Endometrium (tissue), 2 donors: ENCODE measurements around the gene PIK3CB.
"Not testable (repeated sequence)": the region's sequence is repeated elsewhere in the genome, so short reads cannot be mapped to it uniquely, and the experiment has no call there.

ENCODE experiments used
- FAIRE-seq: peaks from 2 replicates; lab custom pipeline; 2012; peaks lifted over from hg19 to GRCh38; lab: Jason Lieb, UNC
- donor health status: control.
- donor health status: control.

The PIK3CB gene

DNA sequence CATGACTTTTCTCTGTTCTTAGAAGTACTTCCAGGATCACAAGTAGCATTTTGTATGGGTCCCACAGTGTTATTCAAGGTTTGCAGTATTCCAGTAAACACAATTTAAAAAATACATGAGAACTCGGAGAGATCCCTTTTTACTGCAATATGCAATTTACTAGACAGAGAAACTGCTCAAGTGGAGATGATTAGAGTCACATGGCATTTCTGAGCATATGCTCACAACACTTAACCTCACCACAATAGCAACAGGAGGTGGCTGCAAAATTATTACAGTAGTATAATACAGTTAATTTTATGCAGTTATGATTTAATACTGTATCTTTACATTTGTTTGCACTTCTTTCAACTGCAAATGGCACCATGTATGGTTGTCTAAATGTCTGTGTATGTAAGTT, 87.5 kb downstream of the PIK3CB start:
- FAIRE-seq: no peak

GRCh38 chr3:138740072-138740471, 94.7 kb downstream of the PIK3CB start:
- FAIRE-seq: no peak

- no peak for FAIRE-seq
Observed at GRCh38 chr3:138732456-138732855, 102.3 kb downstream of the PIK3CB start.

GRCh38 chr3:138726946-138727730, 107.6 kb downstream of the PIK3CB start:
- FAIRE-seq: no peak

DNA sequence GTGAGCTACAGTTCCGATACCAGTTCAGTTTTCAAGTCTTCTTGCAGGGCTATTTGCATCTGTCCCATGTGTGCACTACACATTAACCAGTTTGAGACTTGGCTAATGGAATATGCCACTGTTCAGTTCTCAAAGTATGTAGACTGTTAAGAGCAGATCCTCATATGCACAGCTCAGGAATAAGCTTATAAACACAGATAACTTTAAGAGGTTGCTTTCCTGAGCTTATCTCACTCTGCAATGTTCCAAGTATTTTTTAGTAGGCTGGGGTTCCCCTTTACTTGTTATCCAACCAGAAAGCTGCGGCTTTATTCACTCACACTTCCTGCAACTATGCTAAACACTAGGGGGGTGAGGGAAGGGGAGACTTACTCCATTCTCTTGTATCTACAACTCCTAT, 108.7 kb downstream of the PIK3CB start:
- not testable (repeated sequence) for FAIRE-seq

DNA sequence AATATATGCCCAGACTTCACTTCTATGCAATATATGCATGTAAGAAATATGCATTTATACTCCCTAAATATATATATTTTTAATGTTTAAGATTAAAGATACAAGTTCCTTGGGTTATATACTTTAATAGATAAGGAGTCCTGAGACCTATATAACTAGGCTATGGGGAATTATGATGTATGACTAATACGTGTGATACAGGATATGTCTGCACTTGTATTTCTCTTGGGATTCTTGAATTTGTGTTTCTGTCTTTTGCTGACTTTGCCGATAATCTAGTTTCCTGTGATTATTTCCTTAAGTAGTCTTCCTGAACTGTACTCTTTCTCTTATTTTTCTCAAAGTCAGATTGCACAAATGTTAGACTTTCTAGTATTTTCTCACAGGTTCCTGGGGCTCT, 109.6 kb downstream of the PIK3CB start:
- FAIRE-seq: no peak

GRCh38 chr3:138724443-138724842, 110.3 kb downstream of the PIK3CB start:
- no peak for FAIRE-seq

- no peak for FAIRE-seq
Observed at GRCh38 chr3:138718849-138719248, 115.9 kb downstream of the PIK3CB start.

DNA sequence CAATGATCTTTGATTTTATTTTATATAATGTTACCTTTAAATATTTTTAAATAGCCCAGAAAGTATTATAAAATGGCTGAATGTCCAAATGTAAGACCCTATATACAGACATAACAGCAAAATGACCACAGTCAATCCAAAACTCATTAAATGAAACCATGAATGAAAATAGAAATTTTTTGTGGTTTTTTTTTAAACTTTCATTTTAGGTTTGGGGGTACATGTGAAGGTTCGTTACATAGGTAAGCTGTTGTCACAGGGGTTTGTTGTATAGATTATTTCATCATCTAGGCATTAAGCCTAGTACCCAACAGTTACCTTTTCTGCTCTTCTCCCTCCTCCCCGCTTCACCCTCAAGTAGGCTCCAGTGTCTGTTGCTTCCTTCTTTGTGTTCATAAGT, 117.4 kb downstream of the PIK3CB start:
- no peak for FAIRE-seq

DNA sequence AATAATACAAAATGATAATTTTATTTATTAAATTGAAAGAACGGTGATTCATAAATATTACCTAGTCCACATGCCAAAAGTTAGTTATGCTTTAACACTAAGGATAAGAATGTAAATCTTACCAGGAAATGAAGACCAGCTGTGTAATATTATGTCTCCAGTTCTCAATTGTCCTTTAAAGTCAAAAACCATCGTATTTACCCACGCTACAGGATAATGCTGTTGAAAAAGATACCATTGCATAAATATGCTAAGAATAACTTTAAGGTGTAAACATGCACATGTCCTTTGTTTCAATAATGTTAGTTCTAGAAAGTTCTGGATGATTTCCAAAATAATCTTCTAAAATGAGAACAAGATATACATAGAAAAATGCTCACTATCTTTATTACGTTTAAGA, 122.6 kb downstream of the PIK3CB start:
- FAIRE-seq: no peak

- FAIRE-seq: no peak
Observed at GRCh38 chr3:138705675-138706074, 129.1 kb downstream of the PIK3CB start.

GRCh38 chr3:138696666-138697370, 137.9 kb downstream of the PIK3CB start:
- no peak for FAIRE-seq

- FAIRE-seq: no peak
Observed at GRCh38 chr3:138694287-138695007, 140.3 kb downstream of the PIK3CB start.

DNA sequence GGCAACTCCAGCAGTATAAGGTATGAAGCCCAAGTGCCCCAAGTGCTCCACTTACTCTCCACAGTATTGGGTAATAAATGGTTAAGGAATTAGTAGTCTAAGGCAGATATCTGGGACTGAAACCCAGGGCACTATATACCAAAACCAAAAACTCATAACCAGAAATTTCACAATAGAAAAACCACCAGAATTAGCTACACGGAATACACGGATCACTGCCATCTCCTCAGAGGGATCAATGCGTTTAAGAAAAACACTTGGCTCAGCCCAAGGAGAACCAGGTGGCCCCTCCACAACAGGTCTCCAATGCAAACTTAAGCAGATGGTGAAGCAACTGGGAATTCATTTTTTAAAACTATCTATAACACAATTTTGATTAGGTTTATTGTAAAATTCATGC, 142.6 kb downstream of the PIK3CB start:
- FAIRE-seq: no peak

GRCh38 chr3:138691351-138691750, 143.4 kb downstream of the PIK3CB start:
- FAIRE-seq: no peak

DNA sequence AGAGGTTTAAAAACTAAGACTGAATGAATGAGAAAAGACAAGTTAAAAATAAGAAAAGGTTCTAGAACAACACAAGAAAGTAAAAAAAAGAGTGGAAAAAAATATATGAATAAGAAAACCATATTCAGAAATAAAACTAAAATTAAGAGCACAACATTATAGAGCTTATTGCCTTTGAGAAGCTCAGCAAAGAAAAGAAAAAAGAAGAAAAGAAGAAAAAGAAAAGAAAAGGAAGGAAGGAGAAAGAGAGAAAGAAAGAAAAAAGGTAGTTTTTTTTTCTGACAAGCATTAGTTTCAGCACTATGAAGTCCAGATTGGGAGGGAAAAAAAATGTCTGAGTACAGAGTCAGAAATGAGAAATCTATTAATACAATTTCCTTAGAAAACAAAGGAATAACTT, 144.7 kb downstream of the PIK3CB start:
- FAIRE-seq: no peak

- FAIRE-seq: no peak
Observed at GRCh38 chr3:138688871-138689299, 145.8 kb downstream of the PIK3CB start.

GRCh38 chr3:138687236-138687635, 147.5 kb downstream of the PIK3CB start:
- FAIRE-seq: no peak

- FAIRE-seq: no peak
Observed at GRCh38 chr3:138686771-138687221, 147.9 kb downstream of the PIK3CB start.

GRCh38 chr3:138684396-138684795, 150.3 kb downstream of the PIK3CB start:
- no peak for FAIRE-seq

DNA sequence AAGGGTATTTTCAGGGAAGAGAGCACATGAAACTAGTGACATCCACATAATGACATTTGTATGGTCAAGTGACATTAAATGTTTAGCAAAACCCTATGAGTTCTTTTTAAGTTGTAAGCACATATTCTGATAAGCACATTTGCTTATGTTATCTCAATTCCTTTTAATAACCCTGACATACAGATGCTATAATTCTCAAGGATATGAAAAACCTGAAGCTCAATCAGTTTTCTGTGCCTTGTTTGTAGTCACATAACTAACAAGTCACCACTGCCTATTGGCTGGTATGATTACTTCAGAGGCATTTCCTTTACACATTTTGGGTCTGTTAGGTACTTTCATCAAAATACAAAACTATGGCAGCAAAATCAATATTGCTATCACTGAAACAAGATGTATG, 152.1 kb downstream of the PIK3CB start:
- no peak for FAIRE-seq

- FAIRE-seq: no peak
Observed at GRCh38 chr3:138681463-138682220, 153.1 kb downstream of the PIK3CB start.
